A673 (cell line): ENCODE results near the gene NBEA. TPM values are rescaled to one million over a fixed set of nuclear protein-coding genes. Genes with fewer than 3 reads are reported as not detected.

Source experiments
- BruUV-seq: library from RNA; stranded (reverse); fragments of 400-500 nt; replicated peaks from 2 replicates; lab custom pipeline; 2021; lab: Mats Ljungman, UMichigan
- CTCF ChIA-PET: fragments of 300-600 bp; sonication (Branson Sonifier 250); formaldehyde crosslinking; loops from one replicate; lab custom pipeline; 2022; ENCODE audit warnings: antibody characterized with exemption; lab: Charles Lee
- POLR2A ChIA-PET: fragments of 300-600 bp; sonication (Branson Sonifier 250); formaldehyde crosslinking; loops from one replicate; lab custom pipeline; 2022; ENCODE audit warnings: antibody characterized with exemption; ENCODE audit not compliant: low non-redundant PET; lab: Charles Lee
- DNase-seq: peaks from one replicate; pipeline ENCODE4 v3.0.0-alpha.2; 2015; ENCODE audit warnings: low spot score
- H3K27ac ChIP-seq: fragments of 200-600 bp; sonication (generic); 2 replicates; pipeline ENCODE4 v1.5.1; 2016; ENCODE audit warnings: mixed run types, low read depth, mild to moderate bottlenecking, mixed read lengths, antibody characterized with exemption, low read length; ENCODE audit not compliant: poor library complexity, severe bottlenecking
- H3K27me3 ChIP-seq: fragments of 200-600 bp; sonication (generic); replicated peaks from 2 replicates; pipeline ENCODE4 v1.6.1; 2017; ENCODE audit warnings: mixed run types, low read depth, mild to moderate bottlenecking, mixed read lengths, antibody characterized with exemption, low read length; ENCODE audit not compliant: insufficient read depth, poor library complexity
- H3K36me3 ChIP-seq: fragments of 200-600 bp; sonication (generic); 2 replicates; pipeline ENCODE4 v1.6.1; 2016; ENCODE audit warnings: mixed run types, mild to moderate bottlenecking, mixed read lengths, antibody characterized with exemption, low read length; ENCODE audit not compliant: insufficient read depth, poor library complexity, severe bottlenecking
- H3K4me1 ChIP-seq: fragments of 200-600 bp; sonication (generic); 2 replicates; pipeline ENCODE4 v1.6.1; 2017; ENCODE audit warnings: mixed run types, mild to moderate bottlenecking, mixed read lengths, antibody characterized with exemption, low read length; ENCODE audit not compliant: insufficient read depth, poor library complexity, severe bottlenecking
- H3K4me3 ChIP-seq: fragments of 200-600 bp; sonication (generic); 2 replicates; pipeline ENCODE4 v1.5.1; 2016; ENCODE audit warnings: low read depth, mixed run types, mild to moderate bottlenecking, mixed read lengths, low read length; ENCODE audit not compliant: poor library complexity, severe bottlenecking
- H3K9me3 ChIP-seq: fragments of 200-600 bp; sonication (generic); 2 replicates; pipeline ENCODE4 v1.6.1; 2016; ENCODE audit warnings: mixed run types, low read depth, mild to moderate bottlenecking, mixed read lengths, antibody characterized with exemption, low read length; ENCODE audit not compliant: poor library complexity, severe bottlenecking
- CTCF ChIP-seq: fragments of 300-800, 200-600 bp; sonication (generic); conservative IDR thresholded peaks from 2 replicates; pipeline ENCODE4 v1.5.1; 2017; ENCODE audit warnings: low read depth, mild to moderate bottlenecking, antibody characterized with exemption, low read length, moderate library complexity, mixed read lengths
- EZH2 ChIP-seq: fragments of 200-600 bp; sonication (generic); IDR thresholded peaks from 2 replicates; pipeline ENCODE4 v1.6.1; 2017; ENCODE audit warnings: borderline replicate concordance, low read depth, mild to moderate bottlenecking, mixed read lengths, antibody characterized with exemption, low read length; ENCODE audit not compliant: poor library complexity, severe bottlenecking
- intact Hi-C: fragments of 100-400 bp; cut with micrococcal nuclease; formaldehyde crosslinking; loops from one replicate; pipeline ENCODE4 v1.10.0; 2022; ENCODE audit not compliant: unreplicated experiment
- total RNA-seq: library from RNA; stranded (reverse); gene quantifications from 2 replicates; pipeline ENCODE4 v1.2.3, GENCODE V29; 2021

Gene NBEA
- total RNA-seq, 1 experiment from 2014 or later = 4.2 TPM

GRCh38 chr13:35631666-35632065 is 689.6 kb downstream of the NBEA start:
- no peaks in the 10 kb centered on the region for H3K27me3 ChIP-seq
- no peak overlapping the region for H3K27ac ChIP-seq
- DNase-seq = no peak
- no TSS peak for BruUV-seq
- ChIA-PET CTCF (no interaction called here), POLR2A (no interaction called here)
- H3K4me1 ChIP-seq = no peaks in the 10 kb centered on the region
- H3K9me3 ChIP-seq = no peaks in the 10 kb centered on the region
- intact Hi-C loops = loop anchor here (5.0 to 10.0 kb wide), 3 partner anchors 91 to 323 kb away; no protein-coding TSS in a partner anchor
- no peaks in the 10 kb centered on the region for H3K36me3 ChIP-seq
- H3K4me3 ChIP-seq = no peak overlapping the region
- TF ChIP-seq EZH2 = no peak
- no peak for TF ChIP-seq CTCF

DNA sequence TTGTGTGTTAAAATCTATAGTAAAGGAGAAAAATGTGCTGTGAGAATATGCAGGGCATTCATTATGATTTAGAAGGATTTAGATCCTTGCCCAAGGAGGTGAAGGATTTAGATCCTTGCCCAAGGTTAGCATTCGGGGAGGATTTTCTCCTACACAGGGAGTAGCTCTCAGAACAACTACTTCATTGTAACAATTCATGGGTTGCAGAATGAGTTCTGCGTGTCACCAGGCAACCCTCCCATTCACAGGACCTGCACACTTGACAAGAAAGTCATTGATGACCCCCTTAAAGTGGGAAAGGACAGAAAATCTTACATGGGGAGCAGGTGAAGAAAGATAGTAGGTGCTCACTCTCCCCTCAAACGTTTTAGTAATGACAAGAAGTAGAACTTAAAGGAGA is 701.6 kb downstream of the NBEA start:
- H3K4me1 ChIP-seq = no peaks in the 10 kb centered on the region
- no peaks in the 10 kb centered on the region for H3K9me3 ChIP-seq
- BruUV-seq = no TSS peak
- POLR2A ChIA-PET = no interaction called here
- H3K4me3 ChIP-seq = no peak overlapping the region
- no peaks in the 10 kb centered on the region for H3K27me3 ChIP-seq
- TF ChIP-seq EZH2 (no peak), CTCF (no peak)
- intact Hi-C loops = no loop called here
- CTCF ChIA-PET = no interaction called here
- no peaks in the 10 kb centered on the region for H3K36me3 ChIP-seq
- DNase-seq = no peak
- no peak overlapping the region for H3K27ac ChIP-seq

GRCh38 chr13:35646056-35646774 is 704.1 kb downstream of the NBEA start:
- TF ChIP-seq CTCF = no peak
- no peak for TF ChIP-seq EZH2
- Histone ChIP-seq H3K9me3 (no peaks in the 10 kb centered on the region), H3K36me3 (no peaks in the 10 kb centered on the region), H3K4me3 (no peak overlapping the region), H3K4me1 (no peaks in the 10 kb centered on the region), H3K27me3 (no peaks in the 10 kb centered on the region), H3K27ac (no peak overlapping the region)
- ChIA-PET CTCF (interaction anchor here (0.6 kb wide), 1 partner anchor 36 kb away, joined by 4 read pairs; no protein-coding TSS in a partner anchor), POLR2A (no interaction called here)
- no TSS peak for BruUV-seq
- intact Hi-C loops = no loop called here
- DNase-seq = no peak
